GM12872 (cell line): ENCODE results near the gene GRPEL1.

ENCODE experiments used
- TF ChIP-seq, protein P1 (sequence below): IDR thresholded peaks from 3 replicates; pipeline ENCODE4 v1.5.1; 2011; ENCODE audit warnings: low read depth, mild to moderate bottlenecking, low read length, moderate library complexity; ENCODE audit not compliant: insufficient read depth

Gene GRPEL1

DNA sequence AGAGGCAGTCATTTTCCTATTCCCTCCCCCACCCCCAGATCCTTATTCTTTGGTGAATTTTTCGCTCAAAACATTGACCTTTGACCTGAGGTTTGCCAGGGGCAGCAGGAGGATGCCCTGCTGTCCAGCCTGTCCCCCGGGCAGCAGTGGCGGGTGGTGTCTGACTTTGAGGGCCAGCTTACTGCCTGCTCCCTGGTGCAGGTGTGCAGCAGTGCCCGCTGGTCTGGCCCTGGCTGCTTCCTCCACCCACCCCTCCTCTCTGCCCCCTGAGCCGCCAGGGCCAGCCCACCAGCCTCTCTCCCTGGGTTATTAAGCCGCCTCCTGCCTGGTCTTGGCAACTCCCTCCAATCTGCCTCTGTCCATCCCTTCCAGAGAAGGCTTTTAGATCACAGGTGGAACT is 40.8 kb upstream of the GRPEL1 start:
- TF ChIP-seq, protein P1, sequence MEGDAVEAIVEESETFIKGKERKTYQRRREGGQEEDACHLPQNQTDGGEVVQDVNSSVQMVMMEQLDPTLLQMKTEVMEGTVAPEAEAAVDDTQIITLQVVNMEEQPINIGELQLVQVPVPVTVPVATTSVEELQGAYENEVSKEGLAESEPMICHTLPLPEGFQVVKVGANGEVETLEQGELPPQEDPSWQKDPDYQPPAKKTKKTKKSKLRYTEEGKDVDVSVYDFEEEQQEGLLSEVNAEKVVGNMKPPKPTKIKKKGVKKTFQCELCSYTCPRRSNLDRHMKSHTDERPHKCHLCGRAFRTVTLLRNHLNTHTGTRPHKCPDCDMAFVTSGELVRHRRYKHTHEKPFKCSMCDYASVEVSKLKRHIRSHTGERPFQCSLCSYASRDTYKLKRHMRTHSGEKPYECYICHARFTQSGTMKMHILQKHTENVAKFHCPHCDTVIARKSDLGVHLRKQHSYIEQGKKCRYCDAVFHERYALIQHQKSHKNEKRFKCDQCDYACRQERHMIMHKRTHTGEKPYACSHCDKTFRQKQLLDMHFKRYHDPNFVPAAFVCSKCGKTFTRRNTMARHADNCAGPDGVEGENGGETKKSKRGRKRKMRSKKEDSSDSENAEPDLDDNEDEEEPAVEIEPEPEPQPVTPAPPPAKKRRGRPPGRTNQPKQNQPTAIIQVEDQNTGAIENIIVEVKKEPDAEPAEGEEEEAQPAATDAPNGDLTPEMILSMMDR, result no peak

DNA sequence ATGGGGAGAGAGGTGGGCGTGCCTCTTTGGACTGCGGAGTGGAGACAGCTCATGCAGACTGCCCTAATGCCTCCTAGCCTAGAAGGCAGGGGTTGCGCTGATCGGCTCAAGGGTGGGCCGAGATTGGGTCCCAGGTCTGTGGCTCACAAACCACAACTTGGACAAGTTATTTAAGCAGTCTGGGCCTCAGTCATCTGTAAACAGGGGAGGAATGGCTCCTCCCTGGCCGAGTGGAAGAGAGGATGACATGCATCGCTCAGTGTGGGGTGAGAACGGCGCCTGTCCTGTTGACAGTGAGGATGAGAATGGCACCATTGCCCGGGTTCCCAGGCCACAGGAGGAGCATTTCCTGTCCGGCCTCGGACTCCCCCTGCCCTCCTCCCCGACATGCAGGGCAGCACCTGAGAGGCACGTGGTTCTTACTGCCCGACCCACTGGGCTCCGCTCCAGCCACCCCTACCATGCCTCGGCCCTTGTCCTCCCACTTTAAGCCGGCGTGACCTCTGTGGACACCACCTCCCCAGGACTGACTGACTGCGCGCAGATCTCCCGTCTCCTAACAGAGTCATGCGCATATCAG is 40.3 kb upstream of the GRPEL1 start:
- TF ChIP-seq, protein P1, result no peak

DNA sequence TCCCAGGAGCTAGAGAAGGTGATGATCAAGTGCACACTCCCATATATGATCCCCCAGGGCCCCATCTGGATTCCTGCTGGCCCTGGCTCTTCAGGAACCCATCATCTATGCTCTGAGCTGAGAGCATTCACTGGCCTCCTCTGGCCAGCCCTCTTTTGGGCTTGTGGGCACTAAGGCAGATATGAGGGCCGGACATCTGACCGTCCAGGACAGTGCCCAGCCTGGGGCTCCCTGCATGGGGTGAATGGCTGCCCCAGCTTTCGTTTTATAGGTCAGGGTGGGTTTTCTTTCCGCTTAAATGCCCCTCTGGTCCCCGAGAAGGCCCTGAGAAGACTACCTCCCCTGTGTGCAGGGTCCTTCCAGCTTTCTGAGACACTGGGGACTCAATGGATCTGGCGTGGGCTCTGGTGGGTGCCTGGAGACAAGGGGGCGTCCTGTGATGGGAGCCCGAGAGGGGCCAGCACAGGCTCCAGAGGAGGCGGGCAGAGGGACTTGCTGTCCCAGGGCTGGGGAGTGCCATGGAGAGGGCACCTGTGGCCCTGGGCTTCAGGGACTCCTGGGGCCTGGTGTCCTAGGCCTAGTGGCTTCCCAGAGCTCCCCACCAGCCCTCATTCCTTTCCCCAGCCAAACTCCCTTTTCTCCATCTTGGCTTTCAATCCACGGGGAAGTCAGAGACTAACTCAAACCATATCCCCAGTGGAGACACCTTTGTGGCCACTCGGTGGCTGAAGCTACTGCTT is 39.5 kb upstream of the GRPEL1 start:
- TF ChIP-seq, protein P1, result no peak

DNA sequence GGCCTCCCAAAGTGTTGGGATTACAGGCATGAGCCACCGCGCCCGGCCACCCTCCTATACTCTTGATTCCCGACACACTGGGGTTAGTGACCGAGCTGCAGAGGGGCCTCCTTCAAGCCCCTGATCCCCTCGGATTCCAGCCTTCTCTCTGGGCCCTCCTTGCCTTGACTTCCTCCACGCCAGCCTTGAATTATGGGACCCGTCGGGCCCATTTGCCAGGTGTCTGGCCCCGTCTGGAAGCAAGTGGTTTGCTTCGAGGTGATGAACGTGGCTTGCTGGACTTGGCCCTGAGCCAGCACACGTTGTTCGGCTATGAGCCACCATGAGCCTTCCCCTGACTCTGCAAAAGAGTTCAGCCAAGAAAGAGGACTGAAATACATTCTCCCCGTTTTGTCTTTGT is 37.4 kb upstream of the GRPEL1 start:
- TF ChIP-seq, protein P1, result no peak

DNA sequence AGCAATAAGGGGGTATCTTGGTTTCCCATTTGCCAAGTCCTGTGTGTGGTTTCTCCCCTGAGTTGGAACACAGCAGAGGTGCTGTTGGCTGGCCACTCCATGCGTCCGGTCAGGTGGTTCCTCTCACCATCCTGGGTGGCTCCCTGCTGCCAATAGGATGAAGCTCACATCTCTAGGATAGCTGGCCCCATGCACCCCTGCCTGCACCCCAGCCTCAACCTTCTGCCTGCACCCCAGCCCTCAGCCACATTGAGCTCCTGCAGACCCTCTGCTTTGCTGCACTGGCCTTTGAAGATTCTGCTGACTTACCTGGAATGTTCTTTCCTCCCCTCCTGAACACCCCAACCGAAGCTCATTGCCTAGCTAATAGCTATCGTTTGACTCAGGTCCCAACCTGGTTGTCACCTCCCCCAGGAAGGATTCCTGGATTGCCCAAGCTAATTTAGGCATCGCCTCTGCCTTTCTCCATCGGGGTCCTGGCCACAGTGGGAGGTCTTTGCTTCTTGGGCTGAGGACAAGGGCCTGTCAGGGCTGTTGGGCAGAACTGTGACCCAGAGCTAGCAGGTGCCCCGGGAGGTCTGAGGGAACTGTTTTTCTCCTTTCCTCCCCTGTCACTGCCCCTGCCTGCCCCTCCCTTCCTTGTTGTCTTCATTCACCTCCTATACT is 36.6 kb upstream of the GRPEL1 start:
- TF ChIP-seq, protein P1, result no peak

DNA sequence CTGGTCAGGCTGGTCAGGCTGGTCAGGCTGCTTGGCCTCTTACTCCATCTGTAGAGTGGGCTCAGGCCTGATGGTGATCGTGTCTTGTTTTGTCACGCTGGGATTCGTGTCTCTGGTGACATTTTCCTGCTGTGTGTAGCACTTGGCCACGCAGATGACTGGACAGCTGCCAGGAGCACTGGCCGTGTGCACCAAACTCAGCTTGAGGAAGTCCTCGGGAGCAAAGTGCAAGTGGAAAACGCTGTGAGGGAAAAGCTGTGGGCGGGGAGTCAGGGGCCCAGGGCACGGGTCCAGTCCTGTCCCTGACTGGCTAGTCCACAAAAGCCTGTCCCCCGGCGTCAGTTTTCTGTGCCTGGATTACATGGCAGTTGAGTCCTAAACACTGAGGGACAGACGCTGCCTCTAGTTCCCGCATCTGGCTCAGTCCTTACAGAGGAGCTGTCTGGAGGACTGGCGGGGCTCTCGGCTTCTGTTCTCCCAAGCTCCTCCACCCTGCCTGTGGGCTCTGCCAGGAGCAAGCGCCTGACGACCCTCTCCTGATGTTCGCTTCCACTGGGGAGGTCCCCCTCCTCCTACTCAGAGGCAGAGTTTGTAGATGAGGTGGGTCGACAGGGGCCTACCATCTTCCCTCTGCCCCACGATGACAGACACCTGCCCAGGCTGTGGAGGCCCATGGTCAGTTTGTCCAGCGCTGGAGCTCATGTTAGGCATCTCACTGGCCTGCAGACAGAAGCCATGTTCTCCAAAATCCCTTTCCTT is 35.9 kb upstream of the GRPEL1 start:
- TF ChIP-seq, protein P1, result no peak

DNA sequence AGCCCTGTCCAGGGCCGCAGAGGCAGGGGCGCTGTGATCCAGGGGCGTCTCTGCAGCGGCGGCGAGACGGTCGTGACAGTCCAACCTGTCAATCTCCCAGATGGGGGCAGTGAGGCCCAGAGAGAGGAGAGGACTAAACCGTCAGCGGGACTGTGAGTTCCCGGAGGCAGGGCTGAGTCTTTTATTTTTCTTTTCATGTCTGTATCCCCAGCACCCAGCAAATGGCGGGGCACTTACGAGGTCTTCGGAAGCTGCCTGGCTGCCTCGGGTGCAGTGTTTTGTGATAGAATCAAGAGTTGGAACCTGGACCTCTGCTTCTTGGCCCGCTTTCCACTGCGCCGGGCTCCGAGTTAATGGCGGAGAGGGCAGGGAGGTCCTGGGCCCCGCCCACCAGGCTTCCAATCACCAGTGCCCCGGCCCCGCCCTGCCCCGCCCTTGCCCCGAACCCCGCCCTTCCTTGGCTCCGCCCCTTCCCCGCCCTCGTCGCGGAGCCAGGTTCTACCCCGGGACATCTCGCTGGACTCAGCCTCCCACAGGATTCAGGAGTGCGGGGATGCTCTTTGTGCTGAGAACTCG is 35.3 kb upstream of the GRPEL1 start:
- TF ChIP-seq, protein P1, result 0 out of 3 replicates have a peak, but pooled peaks have one; percentile 1
